Hepatocyte (in vitro differentiated cells): Measurements from ENCODE around the gene SUGCT. TPM values are rescaled to one million over a fixed set of nuclear protein-coding genes. Genes with fewer than 3 reads are reported as not detected.

ENCODE experiments used
- DNase-seq: peaks from one replicate; pipeline ENCODE4 v3.0.0-alpha.2; 2016; ENCODE audit warnings: low spot score
- H2AFZ ChIP-seq: fragments of 200-600 bp; sonication (generic); 2 replicates; pipeline ENCODE4 v1.6.0; 2016; ENCODE audit warnings: antibody characterized with exemption, mild to moderate bottlenecking
- H3K27ac ChIP-seq: fragments of 200-600 bp; sonication (generic); 2 replicates; pipeline ENCODE4 v1.5.1; 2016; ENCODE audit warnings: mild to moderate bottlenecking
- H3K27me3 ChIP-seq: fragments of 200-600 bp; sonication (generic); 2 replicates; pipeline ENCODE4 v1.6.1; 2016
- H3K36me3 ChIP-seq: fragments of 200-600 bp; sonication (generic); replicated peaks from 2 replicates; pipeline ENCODE4 v1.5.1; 2016; ENCODE audit warnings: low read depth; ENCODE audit not compliant: insufficient read depth
- H3K4me1 ChIP-seq: fragments of 200-600 bp; sonication (generic); 2 replicates; pipeline ENCODE4 v1.5.1; 2016; ENCODE audit warnings: mild to moderate bottlenecking, moderate library complexity; ENCODE audit not compliant: insufficient read depth
- H3K4me2 ChIP-seq: fragments of 200-600 bp; sonication (generic); 2 replicates; pipeline ENCODE4 v1.6.0; 2016
- H3K4me3 ChIP-seq: fragments of 200-600 bp; sonication (generic); 2 replicates; pipeline ENCODE4 v1.5.1; 2016; ENCODE audit warnings: mild to moderate bottlenecking
- H3K79me2 ChIP-seq: fragments of 200-600 bp; sonication (generic); 2 replicates; pipeline ENCODE4 v1.6.0; 2017; ENCODE audit warnings: mild to moderate bottlenecking
- H3K9me2 ChIP-seq: fragments of 200-600 bp; sonication (generic); replicated peaks from 2 replicates; pipeline ENCODE4 v1.6.0; 2017; ENCODE audit warnings: mild to moderate bottlenecking; ENCODE audit not compliant: insufficient read depth
- H3K9me3 ChIP-seq: fragments of 200-600 bp; sonication (generic); 2 replicates; pipeline ENCODE4 v1.5.1; 2016; ENCODE audit warnings: low read depth, mild to moderate bottlenecking
- H4K20me1 ChIP-seq: fragments of 200-600 bp; sonication (generic); 2 replicates; pipeline ENCODE4 v1.6.0; 2016; ENCODE audit warnings: mild to moderate bottlenecking; ENCODE audit not compliant: insufficient read depth, poor library complexity, severe bottlenecking
- CTCF ChIP-seq: fragments of 200-600 bp; sonication (generic); IDR thresholded peaks from 2 replicates; pipeline ENCODE4 v1.5.1; 2016; ENCODE audit warnings: antibody characterized with exemption, mild to moderate bottlenecking; ENCODE audit not compliant: poor library complexity
- EZH2 ChIP-seq: fragments of 200-600 bp; sonication (generic); IDR thresholded peaks from 2 replicates; pipeline ENCODE4 v1.6.1; 2016; ENCODE audit warnings: antibody characterized with exemption, mild to moderate bottlenecking, borderline replicate concordance
- EZH2phosphoT487 ChIP-seq: fragments of 200-600 bp; sonication (generic); IDR thresholded peaks from one replicate; pipeline ENCODE4 v1.6.1; 2018; ENCODE audit warnings: antibody characterized with exemption, mild to moderate bottlenecking, low read depth, moderate library complexity; ENCODE audit not compliant: unreplicated experiment, severe bottlenecking
- WGBS: methylation state at CpG from one replicate; pipeline ENCODE4 v1.1.6; 2016; ENCODE audit warnings: low lambda C conversion rate; ENCODE audit errors: missing lambda C conversion rate; 5-methylcytosine and 5-hydroxymethylcytosine counted together
- polyA plus RNA-seq: library from polyadenylated mRNA; unstranded; fragments of >200 nt; fragmentation: Nextera tagmentation; extraction: Ambion mirVana; gene quantifications from 2 replicates; pipeline ENCODE4 v1.2.1, GENCODE V29; 2016
- total RNA-seq: library from RNA; depleted of rRNA; stranded (reverse); fragments of >200 nt; gene quantifications from 2 replicates; pipeline ENCODE4 v1.2.3, GENCODE V29; 2014

SUGCT gene
- total and polyA plus RNA-seq, 2 experiments from 2014 or later: 5.1 to 12.0 TPM

DNA sequence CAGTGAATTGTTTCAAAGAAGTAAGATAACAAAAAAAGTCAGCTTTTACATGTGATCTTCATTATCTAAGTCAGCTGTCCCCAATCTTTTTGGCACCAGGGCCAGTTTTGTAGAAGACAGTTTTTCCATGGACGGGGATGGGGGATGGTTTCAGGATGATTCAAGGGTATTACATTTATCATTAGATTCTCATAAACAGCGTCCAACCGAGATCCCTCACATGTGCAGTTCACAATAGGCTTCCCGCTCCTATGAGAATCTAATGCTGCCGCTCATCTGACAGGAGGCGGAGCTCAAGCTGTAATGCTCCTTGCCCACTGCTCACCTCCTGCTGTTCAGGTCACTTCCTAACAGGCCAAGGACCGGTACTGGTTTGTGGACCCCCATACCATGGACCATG, 607.5 kb downstream of the SUGCT start:
- no peak overlapping the region for H3K4me3 ChIP-seq
- H3K9me2 ChIP-seq: no peaks in the 10 kb centered on the region
- no peak overlapping the region for H2AFZ ChIP-seq
- no peak overlapping the region for H3K27ac ChIP-seq
- no peaks in the 10 kb centered on the region for H3K27me3 ChIP-seq
- no peak for DNase-seq
- no peaks in the 10 kb centered on the region for H3K4me1 ChIP-seq
- H3K4me2 ChIP-seq: no peak overlapping the region
- H3K79me2 ChIP-seq: no peaks in the 10 kb centered on the region
- no peaks in the 10 kb centered on the region for H3K36me3 ChIP-seq
- no peaks in the 10 kb centered on the region for H3K9me3 ChIP-seq
- no peaks in the 10 kb centered on the region for H4K20me1 ChIP-seq
- no peak for TF ChIP-seq EZH2
- WGBS: 82% methylated on average over 7 of the region's 7 CpGs

DNA sequence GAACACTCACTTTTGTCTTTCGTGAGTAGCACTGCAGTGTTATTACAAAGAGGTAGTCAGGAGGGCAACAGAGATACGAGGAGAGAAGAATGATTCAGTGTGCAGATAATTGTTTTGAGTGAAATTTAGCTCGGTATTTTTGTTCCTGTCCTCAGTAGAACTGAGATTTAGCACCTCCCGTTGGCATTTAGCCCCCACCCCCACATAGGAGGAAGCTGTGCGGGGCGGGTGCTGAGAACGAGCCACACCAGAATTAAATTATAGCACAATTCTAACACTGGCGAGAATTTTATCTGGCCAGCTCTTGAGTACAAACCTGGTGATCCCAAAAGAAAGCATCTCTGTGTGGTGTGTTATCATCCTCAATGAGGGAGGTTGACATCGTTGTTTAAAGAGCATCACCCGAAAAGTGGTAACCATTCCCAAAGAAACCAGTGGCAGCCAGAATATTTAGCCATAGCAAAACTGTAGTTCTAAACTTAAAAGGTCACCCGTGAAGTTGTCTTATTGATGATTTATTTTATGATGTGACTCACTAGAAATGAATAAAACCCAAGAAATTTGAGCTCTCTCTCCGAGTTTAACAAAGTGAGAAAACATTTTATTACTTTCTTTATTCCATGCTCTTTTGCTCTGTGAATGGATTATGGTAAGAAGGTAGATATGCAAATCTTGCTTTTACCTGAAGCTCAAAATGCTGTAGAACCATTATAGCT, 612.2 kb downstream of the SUGCT start:
- no peak overlapping the region for H3K4me3 ChIP-seq
- no peak overlapping the region for H3K27ac ChIP-seq
- TF ChIP-seq EZH2phosphoT487 (no peak), EZH2 (no peak), CTCF (no peak)
- no peak overlapping the region for H2AFZ ChIP-seq
- no peak overlapping the region for H3K4me2 ChIP-seq
- no peaks in the 10 kb centered on the region for H3K4me1 ChIP-seq
- no peaks in the 10 kb centered on the region for H4K20me1 ChIP-seq
- H3K27me3 ChIP-seq: no peaks in the 10 kb centered on the region
- H3K36me3 ChIP-seq: no peaks in the 10 kb centered on the region
- H3K9me2 ChIP-seq: no peaks in the 10 kb centered on the region
- no peak for DNase-seq
- no peaks in the 10 kb centered on the region for H3K79me2 ChIP-seq
- H3K9me3 ChIP-seq: no peaks in the 10 kb centered on the region
- 74% methylated on average over 12 of the region's 12 CpGs for WGBS

DNA sequence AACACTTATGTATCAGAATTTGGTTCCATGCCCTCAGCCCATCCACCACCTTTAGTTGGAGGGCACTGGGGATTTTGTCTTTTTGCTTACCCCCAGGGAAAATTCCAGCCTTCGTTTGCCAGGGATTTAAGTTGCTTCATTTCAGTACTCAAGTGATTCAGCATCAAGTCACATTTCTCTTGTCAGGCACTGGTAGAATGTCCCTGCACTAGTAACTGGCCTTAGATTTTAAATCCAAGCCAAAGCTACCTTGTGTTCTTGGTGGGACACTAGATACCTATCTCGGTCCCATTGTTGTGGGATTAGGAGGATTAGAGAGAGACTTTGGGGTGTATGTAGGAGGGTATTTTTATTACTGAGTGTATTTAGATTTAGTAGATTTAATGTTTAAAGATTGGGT, 613.1 kb downstream of the SUGCT start:
- no peaks in the 10 kb centered on the region for H3K4me1 ChIP-seq
- H4K20me1 ChIP-seq: no peaks in the 10 kb centered on the region
- H3K4me3 ChIP-seq: no peak overlapping the region
- H3K9me2 ChIP-seq: no peaks in the 10 kb centered on the region
- H2AFZ ChIP-seq: no peak overlapping the region
- H3K9me3 ChIP-seq: no peaks in the 10 kb centered on the region
- TF ChIP-seq EZH2: no peak
- no peak for TF ChIP-seq CTCF
- TF ChIP-seq EZH2phosphoT487: no peak
- 45% methylated on average over 2 of the region's 2 CpGs for WGBS
- H3K4me2 ChIP-seq: no peak overlapping the region
- H3K27me3 ChIP-seq: no peaks in the 10 kb centered on the region
- no peaks in the 10 kb centered on the region for H3K79me2 ChIP-seq
- H3K36me3 ChIP-seq: no peaks in the 10 kb centered on the region
- no peak for DNase-seq
- no peak overlapping the region for H3K27ac ChIP-seq

DNA sequence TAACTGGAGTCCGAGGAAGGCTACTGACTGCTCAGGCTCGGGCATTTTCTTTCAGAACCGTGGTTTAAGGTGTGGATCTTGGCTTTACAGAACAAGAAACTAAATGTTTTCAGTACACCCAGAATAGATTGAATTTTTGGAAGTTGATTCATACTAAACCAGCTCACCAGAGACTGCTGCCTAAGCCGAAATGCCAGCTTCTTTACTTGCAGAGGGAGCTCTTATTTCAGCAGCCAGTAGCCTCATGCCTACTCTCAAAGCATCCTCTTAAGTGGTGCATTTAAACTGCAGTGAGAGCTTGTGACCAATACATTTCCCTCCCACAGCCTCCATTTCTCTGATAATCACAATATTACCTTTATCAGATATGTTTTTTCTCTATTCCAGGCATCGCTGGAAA, 615.1 kb downstream of the SUGCT start:
- Histone ChIP-seq H3K4me2 (no peak overlapping the region), H3K4me1 (no peaks in the 10 kb centered on the region), H3K36me3 (no peaks in the 10 kb centered on the region), H3K27ac (no peak overlapping the region), H3K9me3 (no peaks in the 10 kb centered on the region), H4K20me1 (no peaks in the 10 kb centered on the region), H3K9me2 (no peaks in the 10 kb centered on the region), H3K79me2 (no peaks in the 10 kb centered on the region), H3K27me3 (no peaks in the 10 kb centered on the region), H2AFZ (no peak overlapping the region), H3K4me3 (no peak overlapping the region)
- no peak for TF ChIP-seq CTCF
- TF ChIP-seq EZH2phosphoT487: no peak
- no peak for TF ChIP-seq EZH2
- 85% methylated on average over 5 of the region's 5 CpGs for WGBS
- no peak for DNase-seq
